BE2C (cell line): Measurements from ENCODE around the gene OSTN.

Source experiments
- DNase-seq: peaks from one replicate; pipeline ENCODE4 v3.0.0-alpha.2; 2020
- H3K27me3 ChIP-seq: fragments of 250-450 bp; sonication (Bioruptor Pico); 2 replicates; pipeline ENCODE4 v1.5.1; 2020; ENCODE audit warnings: mild to moderate bottlenecking
- H3K36me3 ChIP-seq: fragments of 250-450 bp; sonication (Bioruptor Pico); 2 replicates; pipeline ENCODE4 v1.5.1; 2020; ENCODE audit warnings: mild to moderate bottlenecking
- H3K4me1 ChIP-seq: fragments of 250-450 bp; sonication (Bioruptor Pico); 2 replicates; pipeline ENCODE4 v1.5.1; 2020
- H3K4me3 ChIP-seq: 2 replicates; pipeline ENCODE4 v1.5.1; 2011; ENCODE audit warnings: low read depth, low read length
- H3K9me3 ChIP-seq: fragments of 250-450 bp; sonication (Bioruptor Pico); 2 replicates; pipeline ENCODE4 v1.5.1; 2020
- CTCF ChIP-seq: IDR thresholded peaks from 2 replicates; pipeline ENCODE4 v1.5.1; 2012; ENCODE audit warnings: mild to moderate bottlenecking, low read depth, low read length

Gene OSTN

GRCh38 chr3:191220908-191221307 is 21.9 kb downstream of the OSTN start:
- DNase-seq, result no peak
- Histone ChIP-seq H3K4me1 (no peaks in the 10 kb centered on the region), H3K4me3 (no peak overlapping the region)

GRCh38 chr3:191221638-191222037 is 22.6 kb downstream of the OSTN start:
- no peak for DNase-seq

More at GRCh38 chr3:191220908-191221307, 21.9 kb downstream of the OSTN start:
- no peak for TF ChIP-seq CTCF
- Histone ChIP-seq H3K36me3 (no peaks in the 10 kb centered on the region), H3K27me3 (no peaks in the 10 kb centered on the region), H3K9me3 (no peaks in the 10 kb centered on the region)

GRCh38 chr3:191227541-191227940 is 28.5 kb downstream of the OSTN start:
- Histone ChIP-seq H3K27me3 (no peaks in the 10 kb centered on the region), H3K36me3 (no peaks in the 10 kb centered on the region), H3K4me1 (no peaks in the 10 kb centered on the region), H3K9me3 (no peaks in the 10 kb centered on the region), H3K4me3 (no peak overlapping the region)
- no peak for TF ChIP-seq CTCF
- no peak for DNase-seq

More at GRCh38 chr3:191221638-191222037, 22.6 kb downstream of the OSTN start:
- no peaks in the 10 kb centered on the region for H3K27me3 ChIP-seq
- H3K4me3 ChIP-seq, result no peak overlapping the region
- no peaks in the 10 kb centered on the region for H3K4me1 ChIP-seq
- no peaks in the 10 kb centered on the region for H3K36me3 ChIP-seq
- no peaks in the 10 kb centered on the region for H3K9me3 ChIP-seq
- TF ChIP-seq CTCF, result no peak

- Histone ChIP-seq H3K4me1 (no peaks in the 10 kb centered on the region), H3K27me3 (no peaks in the 10 kb centered on the region), H3K4me3 (no peak overlapping the region), H3K36me3 (no peaks in the 10 kb centered on the region), H3K9me3 (no peaks in the 10 kb centered on the region)
- no peak for TF ChIP-seq CTCF
- no peak for DNase-seq
Observed at GRCh38 chr3:191234216-191234615, 35.2 kb downstream of the OSTN start.

GRCh38 chr3:191235331-191236314 is 36.6 kb downstream of the OSTN start:
- Histone ChIP-seq H3K4me3 (no peak overlapping the region), H3K4me1 (no peaks in the 10 kb centered on the region), H3K27me3 (no peaks in the 10 kb centered on the region), H3K36me3 (no peaks in the 10 kb centered on the region), H3K9me3 (no peaks in the 10 kb centered on the region)
- no peak for DNase-seq
- TF ChIP-seq CTCF, result no peak

- Histone ChIP-seq H3K4me3 (no peak overlapping the region), H3K36me3 (no peaks in the 10 kb centered on the region), H3K27me3 (peaks cover 3% of the 10 kb centered on the region; the same call in 1 of the 2 replicates), H3K4me1 (no peaks in the 10 kb centered on the region), H3K9me3 (no peaks in the 10 kb centered on the region)
- no peak for DNase-seq
- TF ChIP-seq CTCF, result no peak
Observed at GRCh38 chr3:191236646-191237045, 37.6 kb downstream of the OSTN start.
